22Rv1 (cell line): ENCODE measurements around the gene ZNF558.

ENCODE experiments used
- H3K27ac ChIP-seq: fragments of 450-650 bp; 2 replicates; pipeline ENCODE4 v1.5.1; 2017
- CTCF ChIP-seq: fragments of 450-650 bp; IDR thresholded peaks from 2 replicates; pipeline ENCODE4 v1.5.1; 2017; ENCODE audit warnings: mild to moderate bottlenecking
- ZFX ChIP-seq: fragments of 450-650 bp; IDR thresholded peaks from 2 replicates; pipeline ENCODE4 v1.6.1; 2017; ENCODE audit warnings: antibody characterized with exemption, borderline replicate concordance

Gene ZNF558

GRCh38 chr19:8832132-8833021 lies at the start of gene ZNF558, which contains the start of gene MBD3L1:
Gene ZNF558 (minus strand): TSS chr19:8832304. CDS start chr19:8822659, 9,645 bp downstream.
Gene MBD3L1 (plus strand): TSS chr19:8832377. CDS start chr19:8842679, 10,302 bp downstream.
- H3K27ac ChIP-seq, result peak within 1 kb of the TSS; percentile 77
- TF ChIP-seq CTCF (peak; percentile 73), ZFX (no peak)

- H3K27ac ChIP-seq, result no peak overlapping the region
- TF ChIP-seq CTCF (no peak), ZFX (no peak)
These were observed 49.4 kb upstream of the ZNF558 start for GRCh38 chr19:8881512-8881911.

GRCh38 chr19:8880868-8881488 lies 48.9 kb upstream of the ZNF558 start:
- no peak for TF ChIP-seq ZFX
- no peak for TF ChIP-seq CTCF
- no peak overlapping the region for H3K27ac ChIP-seq

GRCh38 chr19:8877854-8878705 lies 46.0 kb upstream of the ZNF558 start:
- TF ChIP-seq CTCF (no peak), ZFX (no peak)
- no peak overlapping the region for H3K27ac ChIP-seq

- TF ChIP-seq ZFX (no peak), CTCF (no peak)
- H3K27ac ChIP-seq, result no peak overlapping the region
These were observed 34.2 kb upstream of the ZNF558 start for GRCh38 chr19:8866344-8866743.

GRCh38 chr19:8858260-8858659 lies 26.2 kb upstream of the ZNF558 start:
- TF ChIP-seq ZFX (no peak), CTCF (no peak)
- H3K27ac ChIP-seq, result no peak overlapping the region
